Left colon (tissue), 2 donors: Measurements from ENCODE around the gene ARHGAP32. TPM values are rescaled to one million over a fixed set of nuclear protein-coding genes. Genes with fewer than 3 reads are reported as not detected.
"Not testable (repeated sequence)": the region's sequence is repeated elsewhere in the genome, so short reads cannot be mapped to it uniquely, and the experiment has no call there.

Experiments
- ATAC-seq: fragments of 200-7000 bp; cut with Tn5 transposase; one replicate; pipeline ENCODE4 v1.9.1; 2020; ENCODE audit warnings: mild to moderate bottlenecking, moderate library complexity
- DNase-seq, 2 donors: peaks; one replicate each; pipeline ENCODE4 v3.0.0-alpha.2; 2020
- intact Hi-C, 2 donors: fragments of 100-400 bp; cut with DNase I in 1 of 2; cut with micrococcal nuclease in 1 of 2; formaldehyde crosslinking; loops; one replicate each; pipeline versions ENCODE4 v1.11.2 to v1.14.0; 2022; cut with DNase I, micrococcal nuclease
- total RNA-seq, 2 donors: library from RNA; stranded (reverse); fragmentation: NEBNext Ultra II Directional; extraction: Animal tissue kit (Norgen Biotek cat#: 25700); gene quantifications; one replicate each; pipeline ENCODE4 v1.2.1, GENCODE V29; 2021
- donor health status: DM: no; HTN: no; CAD: no.
- donor health status: DM: yes; HTN: yes; CAD: no.

The ARHGAP32 gene
- total RNA-seq, 2 donors from 2014 or later, result 56.1 to 70.5 TPM

DNA sequence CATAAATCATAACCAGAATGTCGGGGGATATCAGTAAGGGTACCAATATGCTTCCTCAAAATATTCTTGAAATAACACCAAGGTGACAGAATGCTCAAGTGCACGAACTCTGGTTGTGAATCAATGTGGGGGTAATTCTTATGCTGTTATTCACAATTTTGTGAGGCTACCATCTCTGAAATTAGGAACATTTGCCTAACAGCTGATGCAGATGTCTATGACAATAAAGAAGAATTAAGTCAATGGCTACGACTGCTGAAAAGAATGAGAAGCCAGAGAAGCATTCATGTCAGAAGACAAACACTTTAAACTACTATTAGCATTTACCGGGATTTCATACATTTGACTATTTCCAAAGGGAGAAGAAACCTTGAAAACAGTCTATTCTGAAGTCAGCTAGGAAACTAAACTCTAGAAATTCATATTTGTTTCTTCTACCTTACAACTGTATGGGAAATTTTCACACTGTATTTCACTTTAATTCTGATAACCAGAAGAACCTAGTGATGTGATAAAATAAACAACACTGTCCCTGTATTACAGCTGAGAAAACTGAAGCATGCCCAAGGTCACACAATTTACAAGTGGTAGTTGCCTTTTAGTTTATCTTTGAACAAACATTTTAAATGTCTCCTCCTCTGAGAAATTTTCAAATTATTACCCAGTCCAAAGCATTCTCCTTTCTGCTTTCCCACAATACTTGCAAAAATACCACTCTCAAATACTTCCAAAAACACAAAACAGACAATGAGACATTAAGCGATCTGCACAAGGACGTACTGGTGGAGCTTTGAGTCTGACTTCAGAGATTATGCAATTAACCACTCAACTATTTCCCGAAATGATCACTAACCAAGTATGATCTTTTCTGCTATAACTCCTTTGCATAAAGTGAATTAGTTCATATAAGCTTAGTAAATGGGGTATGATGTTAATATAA is 18.0 kb upstream of the ARHGAP32 start:
- ATAC-seq (peak; percentile 58), DNase-seq (no peak)
- intact Hi-C loops, result no loop called here

DNA sequence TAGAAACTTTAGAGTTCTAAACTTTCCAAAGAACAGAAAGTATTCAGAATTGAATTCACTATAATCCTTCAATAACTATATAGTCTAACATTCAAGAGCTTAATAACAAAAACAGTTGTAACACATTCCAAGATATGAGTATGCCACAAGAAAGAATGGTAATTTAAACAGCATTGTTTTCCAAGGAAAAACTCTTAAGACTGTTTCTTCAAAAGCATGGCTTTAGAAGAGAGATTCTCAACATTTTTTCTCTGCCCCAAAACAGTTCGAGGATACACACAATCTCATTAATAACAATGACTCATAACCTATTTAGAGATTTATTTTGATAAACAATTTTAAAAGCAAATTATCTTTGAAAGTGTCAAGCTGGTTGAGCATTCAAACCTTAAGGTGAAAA is 16.7 kb upstream of the ARHGAP32 start:
- no peak for DNase-seq
- intact Hi-C loops, result no loop called here
- ATAC-seq, result no peak

DNA sequence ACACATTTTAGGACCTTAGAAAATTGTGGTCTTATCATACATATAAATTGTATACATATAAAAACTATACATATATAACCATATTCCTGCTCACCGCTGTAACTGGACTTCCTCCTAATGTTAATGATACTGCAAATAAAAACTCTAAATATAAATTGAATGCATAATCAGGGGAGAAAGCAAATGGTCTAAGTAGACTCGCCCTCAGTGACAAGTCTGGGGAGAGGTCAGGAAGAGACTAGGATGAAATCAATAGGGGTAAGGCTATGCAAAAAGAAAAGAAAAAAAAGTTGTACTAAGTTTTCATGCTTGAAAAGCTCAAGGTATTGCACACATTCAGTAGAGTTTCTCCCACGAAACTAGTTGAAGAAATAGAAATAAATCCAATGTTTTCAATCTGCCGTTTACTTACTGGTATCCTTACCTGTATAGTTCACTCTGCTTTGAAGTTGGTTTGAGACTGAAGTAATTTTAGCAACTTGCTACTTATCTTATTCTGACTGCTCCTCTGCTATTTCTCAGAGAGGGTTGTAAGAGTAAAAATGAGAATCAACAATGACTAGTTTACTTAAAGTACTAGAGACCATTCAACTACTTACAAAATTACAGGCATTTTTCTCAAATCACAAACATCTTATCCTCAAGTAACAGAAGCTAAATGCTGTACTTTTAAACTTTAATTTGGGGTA is 12.2 kb upstream of the ARHGAP32 start:
- intact Hi-C loops, result no loop called here
- ATAC-seq, result no peak
- no peak for DNase-seq

DNA sequence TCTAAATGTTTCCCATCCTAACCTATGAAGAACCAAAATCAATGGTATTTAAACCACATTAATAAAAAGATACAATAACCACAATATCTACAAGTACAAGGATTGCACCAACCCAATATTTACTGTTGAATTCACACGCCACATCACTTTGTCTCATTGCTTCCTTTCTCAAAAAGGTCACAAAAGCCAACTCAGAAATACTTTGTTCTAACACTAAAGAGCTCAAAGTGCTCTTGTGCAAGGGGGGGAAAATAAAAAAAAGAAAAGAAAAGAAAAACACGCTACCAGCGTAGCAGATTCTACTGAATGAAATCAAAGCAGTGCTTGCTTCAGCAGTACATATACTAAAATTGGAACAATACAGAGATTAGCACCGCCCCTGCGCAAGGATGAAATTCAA is 10.5 kb upstream of the ARHGAP32 start:
- intact Hi-C loops, result no loop called here
- ATAC-seq, result no peak
- no peak for DNase-seq

DNA sequence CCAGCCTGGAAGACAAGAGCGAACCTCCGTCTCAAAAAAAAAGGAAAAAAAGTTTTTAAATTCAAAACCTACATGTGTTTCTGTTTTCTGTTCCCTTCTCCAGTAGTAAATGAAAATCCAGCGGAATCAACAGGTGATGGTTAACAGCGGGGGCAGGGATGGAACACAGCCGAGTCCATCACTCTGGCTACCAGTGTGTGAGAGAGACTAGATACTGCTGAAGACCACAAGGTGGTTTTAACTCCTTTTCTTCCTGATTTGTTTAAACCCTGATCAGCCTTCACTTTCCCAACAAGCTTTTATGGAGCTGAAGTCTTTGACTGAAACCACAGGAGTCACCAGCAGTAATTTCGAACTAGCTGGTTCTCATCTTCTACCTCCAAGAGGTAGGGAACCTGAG is 3.6 kb upstream of the ARHGAP32 start:
- intact Hi-C loops, result no loop called here
- ATAC-seq, result no peak
- DNase-seq, result no peak

DNA sequence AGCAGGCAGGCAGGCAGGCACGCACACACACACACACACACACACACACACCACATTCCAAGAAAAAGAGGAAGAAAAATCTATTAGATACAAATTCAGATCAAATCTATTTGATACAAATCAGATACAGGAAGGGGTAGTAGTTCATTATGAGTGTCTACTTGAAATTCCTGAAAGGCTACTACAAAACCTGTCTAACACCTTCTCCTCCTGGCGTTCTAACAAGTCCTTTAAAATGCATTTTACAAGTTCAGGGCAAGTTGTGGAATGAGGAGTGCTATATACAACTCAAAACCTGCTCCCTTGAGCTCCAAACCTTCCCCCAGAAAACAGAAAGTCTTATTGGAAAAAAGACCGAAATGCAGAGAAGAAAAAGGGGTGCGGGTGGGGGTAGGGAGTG is 476 bp downstream of the ARHGAP32 start:
- ATAC-seq (peak; percentile 53), DNase-seq (no peak)
- intact Hi-C loops, result no loop called here

DNA sequence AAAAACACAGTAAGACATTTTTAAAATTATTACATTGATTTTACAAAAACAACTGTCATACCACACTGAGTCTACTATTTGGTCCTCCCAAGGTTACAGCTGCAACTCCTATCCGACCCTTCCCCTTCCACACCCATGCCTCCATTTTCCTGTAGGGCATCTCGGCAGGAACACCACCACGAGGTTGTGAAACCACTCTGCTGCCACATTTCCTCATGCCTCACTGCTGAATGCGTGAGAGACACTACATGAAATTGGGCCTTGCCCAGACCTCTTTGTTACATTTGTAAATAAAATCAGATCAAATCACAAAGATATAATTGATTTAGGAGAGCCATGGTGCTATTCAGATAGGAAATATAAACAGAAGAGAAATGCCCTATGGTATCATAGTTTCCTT is 2.0 kb downstream of the ARHGAP32 start:
- ATAC-seq (peak; percentile 50), DNase-seq (peak; percentile 16 to 39)
- intact Hi-C loops, result no loop called here

DNA sequence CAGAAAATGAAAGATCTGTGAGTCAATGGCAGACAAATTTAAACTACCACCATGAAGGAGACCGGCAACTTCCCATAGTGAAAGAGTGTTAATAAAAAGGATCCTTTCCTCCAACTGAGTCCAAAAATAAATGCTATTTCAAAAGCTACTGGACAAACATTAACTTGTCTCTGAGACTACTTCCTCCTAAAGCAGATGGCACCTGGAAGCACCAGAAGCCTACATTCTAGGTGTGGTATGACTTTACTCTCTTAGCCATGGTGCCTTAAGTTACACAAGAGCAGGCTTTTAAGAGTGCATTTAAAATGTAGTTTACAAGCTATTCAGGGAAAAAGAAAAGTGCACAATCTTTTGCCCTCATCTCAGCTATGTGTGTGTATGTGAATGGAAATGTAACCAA is 2.5 kb downstream of the ARHGAP32 start:
- ATAC-seq (peak; percentile 86), DNase-seq (peak in 1 of 2 donors; percentile 38)
- intact Hi-C loops, result no loop called here

DNA sequence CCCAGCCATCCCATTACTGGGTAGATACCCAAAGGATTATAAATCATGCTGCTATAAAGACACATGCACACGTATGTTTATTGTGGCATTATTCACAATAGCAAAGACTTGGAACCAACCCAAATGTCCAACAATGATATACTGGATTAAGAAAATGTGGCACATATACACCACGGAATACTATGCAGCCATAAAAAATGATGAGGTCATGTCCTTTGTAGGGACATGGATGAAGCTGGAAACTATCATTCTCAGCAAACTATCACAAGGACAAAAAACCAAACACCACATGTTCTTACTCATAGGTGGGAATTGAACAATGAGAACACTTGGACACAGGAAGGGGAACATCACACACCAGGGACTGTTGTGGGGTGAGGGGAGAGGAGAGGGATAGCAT is 7.0 kb downstream of the ARHGAP32 start:
- intact Hi-C loops, ATAC-seq, DNase-seq: not testable (repeated sequence)

DNA sequence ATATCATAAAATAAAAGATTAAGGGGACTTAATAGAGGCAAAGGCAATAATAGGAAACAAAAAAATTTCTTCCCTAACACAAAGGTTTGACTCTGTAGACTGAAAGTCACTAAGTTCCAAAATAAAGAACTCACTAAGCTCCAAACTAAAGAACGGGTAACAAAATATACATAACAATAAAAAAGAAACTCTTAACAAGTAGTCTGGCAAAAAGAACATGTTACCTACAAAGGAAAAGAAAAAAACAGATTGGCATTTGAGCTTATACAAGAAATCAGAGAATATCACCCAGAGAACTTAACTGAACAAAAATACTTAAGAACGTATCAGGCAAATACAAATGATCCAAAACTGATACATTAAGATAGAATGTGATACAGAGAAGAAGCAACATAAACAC is 7.5 kb downstream of the ARHGAP32 start:
- DNase-seq, result no peak
- no peak for ATAC-seq
- intact Hi-C loops, result no loop called here

DNA sequence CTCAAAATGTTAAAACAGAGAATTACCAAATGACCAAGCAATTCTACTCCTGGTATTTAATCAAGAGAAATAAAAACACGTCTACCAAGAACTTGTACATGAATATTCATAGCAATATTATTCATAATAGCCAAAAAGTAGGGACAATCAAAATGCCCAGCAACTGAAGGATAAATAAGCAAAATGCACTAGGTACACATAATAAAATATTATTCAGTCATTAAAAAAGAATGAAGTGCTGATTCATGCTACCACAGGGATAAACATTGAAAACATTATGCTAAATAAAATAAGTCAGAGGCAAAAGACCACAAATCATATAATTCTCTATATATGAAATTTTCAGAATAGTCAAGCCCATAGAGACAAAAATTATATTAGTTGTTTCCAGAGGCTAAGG is 24.8 kb downstream of the ARHGAP32 start:
- DNase-seq (no peak), ATAC-seq (no peak)
- intact Hi-C loops, result no loop called here

DNA sequence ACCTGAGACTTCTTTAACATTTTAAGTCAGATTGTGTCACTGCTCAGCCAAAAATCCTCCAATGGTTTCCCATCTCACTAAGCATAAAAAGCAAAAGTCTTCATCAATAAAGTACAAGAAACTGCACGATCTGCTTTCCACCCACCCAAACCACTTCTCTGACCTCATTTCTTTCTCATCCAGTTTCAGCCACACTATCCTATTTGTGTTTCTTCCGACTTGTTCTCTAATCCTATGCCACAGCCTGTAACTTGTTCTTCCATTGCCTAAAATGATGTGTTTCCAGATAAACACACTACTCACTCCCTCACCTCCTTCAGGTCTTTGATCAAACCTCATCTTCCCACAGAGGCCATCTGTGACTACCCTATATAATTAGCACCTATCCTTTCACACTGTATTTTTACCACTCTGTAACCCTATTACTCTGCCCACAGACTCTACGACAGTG is 28.4 kb downstream of the ARHGAP32 start:
- intact Hi-C loops, result no loop called here
- ATAC-seq, result no peak
- DNase-seq, result no peak

DNA sequence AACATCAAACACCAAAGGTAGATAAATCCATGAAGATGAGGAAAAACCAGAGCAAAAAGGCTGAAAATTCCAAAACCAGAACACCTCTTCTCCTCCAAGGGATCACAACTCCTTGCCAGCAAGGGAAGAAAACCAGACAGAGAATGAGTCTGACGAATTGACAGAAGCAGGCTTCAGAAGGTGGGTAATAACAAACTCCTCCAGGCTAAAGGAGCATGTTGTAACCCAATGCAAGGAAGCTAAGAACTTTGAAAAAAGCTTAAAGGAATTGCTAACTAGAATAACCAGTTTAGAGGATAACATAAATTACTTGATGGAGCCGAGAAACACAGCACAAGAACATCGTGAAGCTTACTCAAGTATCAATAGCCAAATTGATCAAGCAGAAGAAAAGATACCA is 35.0 kb downstream of the ARHGAP32 start:
- ATAC-seq, intact Hi-C loops, DNase-seq: not testable (repeated sequence)

DNA sequence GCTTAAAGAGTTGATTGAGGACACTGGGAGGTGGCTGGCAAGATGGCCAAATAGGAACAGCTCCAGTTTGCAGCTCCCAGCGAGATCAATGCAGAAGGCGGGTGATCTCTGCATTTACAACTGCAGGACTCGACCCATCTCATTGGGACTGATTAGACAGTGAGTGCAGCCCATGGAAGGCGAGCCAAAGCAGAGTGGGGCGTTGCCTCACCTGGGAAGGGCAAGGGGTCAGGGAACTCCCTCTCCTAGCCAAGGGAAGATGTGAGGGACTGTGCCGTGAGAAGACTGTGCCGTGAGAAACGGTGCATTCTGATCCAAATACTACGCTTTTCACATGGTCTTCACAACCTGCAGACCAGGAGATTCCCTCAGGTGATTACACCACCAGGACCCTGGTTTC is 36.4 kb downstream of the ARHGAP32 start:
- ATAC-seq (peak; percentile 13), DNase-seq (no peak)
- intact Hi-C loops, result no loop called here

DNA sequence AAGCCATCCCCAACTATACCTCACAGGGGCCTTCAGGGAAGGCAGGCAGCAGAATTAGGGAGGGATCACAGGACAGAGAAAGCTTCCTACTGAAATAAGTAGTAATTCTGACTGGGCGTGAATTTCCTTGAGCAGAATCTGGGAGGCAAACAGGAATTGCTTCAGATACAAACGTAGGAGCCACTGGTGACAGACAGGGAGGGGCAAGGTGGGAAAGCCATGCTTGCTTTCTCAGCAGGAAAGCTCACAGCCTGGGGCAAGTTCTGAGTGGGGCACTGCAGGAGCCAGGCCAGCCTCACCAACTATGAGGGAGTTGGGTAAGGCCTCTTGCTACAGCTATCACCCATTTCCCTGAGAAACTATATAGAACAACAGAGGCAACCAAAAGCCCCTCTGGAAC is 43.6 kb downstream of the ARHGAP32 start:
- DNase-seq, result no peak
- peak; percentile 82 for ATAC-seq
- intact Hi-C loops, result no loop called here

DNA sequence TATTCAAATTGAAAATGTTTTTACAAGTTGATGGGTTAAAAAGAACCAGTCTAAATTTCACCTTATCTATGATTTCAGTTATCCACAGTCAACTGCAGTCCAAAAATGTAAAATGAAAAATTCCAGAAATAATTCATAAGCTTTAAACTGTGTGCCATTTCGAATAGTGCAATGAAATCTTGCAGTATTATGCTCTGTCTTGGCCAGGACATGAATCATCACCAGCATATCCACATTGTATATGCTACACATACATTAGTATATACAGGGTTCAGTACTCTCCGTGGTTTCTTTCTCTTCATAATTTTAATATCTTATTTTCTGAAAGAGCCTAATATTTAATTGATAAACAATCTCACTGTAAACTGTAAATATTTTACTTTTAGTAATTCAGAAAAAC is 45.9 kb downstream of the ARHGAP32 start:
- ATAC-seq, result no peak
- no peak for DNase-seq
- intact Hi-C loops, result no loop called here

DNA sequence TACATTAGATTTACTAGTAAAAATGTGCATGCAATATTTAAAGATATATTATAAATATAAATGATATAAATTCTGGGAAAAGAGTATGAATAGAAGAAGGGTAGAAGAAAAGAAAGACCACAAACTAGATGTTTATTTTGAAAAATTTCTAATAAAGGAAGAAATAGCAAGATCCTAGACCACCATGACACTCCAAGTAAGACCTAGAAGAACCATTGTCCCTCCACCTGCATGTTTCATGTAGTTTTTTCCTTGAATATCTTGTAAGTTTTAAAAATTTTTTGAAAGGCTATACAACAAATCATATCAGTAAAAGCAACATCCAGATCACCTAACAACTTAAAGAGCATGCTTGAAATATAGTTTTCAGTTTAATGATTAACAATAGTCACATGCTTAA is 46.8 kb downstream of the ARHGAP32 start:
- intact Hi-C loops, result no loop called here
- DNase-seq (no peak), ATAC-seq (no peak)

DNA sequence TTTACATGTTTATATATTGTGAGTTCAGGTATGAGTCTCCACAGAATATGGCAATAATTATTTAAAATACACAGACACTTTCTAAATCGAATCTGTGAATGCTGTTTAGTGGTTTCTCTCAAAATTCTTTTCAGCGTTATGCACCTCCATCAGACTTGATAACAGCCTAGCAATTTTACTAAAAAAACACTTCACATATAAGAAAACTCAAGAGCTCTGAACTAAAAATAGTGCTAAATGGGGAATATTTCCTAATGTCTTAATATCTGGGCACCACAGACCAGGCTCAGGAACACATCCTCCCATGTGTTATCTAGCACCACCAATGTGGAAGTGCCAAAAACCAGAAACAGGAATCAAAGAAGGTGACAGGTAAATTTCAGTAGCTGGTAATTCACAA is 47.9 kb downstream of the ARHGAP32 start:
- DNase-seq, result no peak
- intact Hi-C loops, result no loop called here
- ATAC-seq, result no peak

DNA sequence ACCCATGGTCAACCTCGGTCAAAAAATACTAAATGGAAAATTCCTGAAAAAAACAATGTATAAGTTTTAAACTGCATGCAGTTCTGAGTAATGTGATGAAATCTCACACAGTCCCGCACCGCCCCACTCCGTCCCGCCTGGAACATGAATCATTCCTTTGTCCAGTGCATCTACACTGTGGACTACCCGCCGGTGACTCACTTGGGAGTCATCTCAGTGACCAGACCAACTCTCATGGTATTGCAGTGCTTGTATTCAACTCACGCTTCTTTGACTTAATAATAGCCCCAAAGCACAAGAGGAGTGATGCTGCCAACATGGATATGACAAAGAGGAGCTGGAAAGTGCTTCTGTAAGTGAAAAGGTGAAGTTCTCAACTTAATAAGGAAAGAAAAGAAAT is 48.8 kb downstream of the ARHGAP32 start:
- ATAC-seq (peak; percentile 90), DNase-seq (peak; percentile 44 to 68)
- intact Hi-C loops, result no loop called here
